MCF 10A (cell line): ENCODE measurements around the gene POLR2I. TPM values are rescaled to one million over a fixed set of nuclear protein-coding genes. Genes with fewer than 3 reads are reported as not detected.

Source experiments
- Bru-seq: library from RNA; stranded (reverse); fragments of 400-500 nt; gene quantifications from one replicate; lab custom pipeline; 2021; lab: Mats Ljungman, UMichigan
- BruChase-seq, 2 experiments: library from RNA; stranded (reverse); fragments of 400-500 nt; gene quantifications; one replicate each; lab custom pipeline; 2021; lab: Mats Ljungman, UMichigan
- BruUV-seq: library from RNA; stranded (reverse); fragments of 400-500 nt; replicated peaks from 2 replicates; lab custom pipeline; 2021; lab: Mats Ljungman, UMichigan
- CTCF ChIA-PET: fragments of 300-600 bp; sonication (Branson Sonifier 250); formaldehyde crosslinking; extraction: SDS; loops from one replicate; lab custom pipeline; 2021; ENCODE audit warnings: antibody characterized with exemption, inconsistent platforms; lab: Yijun Ruan, JAX
- POLR2A ChIA-PET: fragments of 300-600, 350-650 bp; sonication (Branson Sonifier 250); formaldehyde crosslinking; extraction: SDS; loops from one replicate; lab custom pipeline; 2020; ENCODE audit warnings: antibody characterized with exemption, inconsistent platforms; lab: Yijun Ruan, JAX
- DNase-seq: peaks from one replicate; pipeline ENCODE4 v3.0.0-alpha.2; 2018; ENCODE audit not compliant: unreplicated experiment
- H3K27ac Mint-ChIP-seq: one replicate; pipeline ENCODE4 v1.8.0; 2022; ENCODE audit warnings: mild to moderate bottlenecking, low read depth, mixed read lengths; ENCODE audit not compliant: unreplicated experiment
- H3K27me3 Mint-ChIP-seq: one replicate; pipeline ENCODE4 v1.8.0; 2022; ENCODE audit warnings: mixed read lengths; ENCODE audit not compliant: insufficient read depth, unreplicated experiment
- H3K36me3 Mint-ChIP-seq: one replicate; pipeline ENCODE4 v1.8.0; 2022; ENCODE audit warnings: mild to moderate bottlenecking, moderate library complexity, mixed read lengths; ENCODE audit not compliant: insufficient read depth, unreplicated experiment
- H3K4me1 Mint-ChIP-seq: one replicate; pipeline ENCODE4 v1.8.0; 2022; ENCODE audit warnings: mixed read lengths; ENCODE audit not compliant: insufficient read depth, unreplicated experiment
- H3K4me3 Mint-ChIP-seq: one replicate; pipeline ENCODE4 v1.8.0; 2022; ENCODE audit warnings: mild to moderate bottlenecking, moderate library complexity, mixed read lengths; ENCODE audit not compliant: unreplicated experiment
- H3K9me3 Mint-ChIP-seq: one replicate; pipeline ENCODE4 v1.8.0; 2022; ENCODE audit warnings: mixed read lengths; ENCODE audit not compliant: unreplicated experiment
- intact Hi-C: fragments of 100-400 bp; cut with micrococcal nuclease; formaldehyde crosslinking; loops from 2 replicates; pipeline ENCODE4 v1.14.1; 2022
- long read RNA-seq: library from polyadenylated mRNA; stranded (forward); transcript quantifications from one replicate; pipeline ENCODE4 v2.0.0, GENCODE V29; 2022
- total RNA-seq: library from RNA; stranded (reverse); gene quantifications from 2 replicates; pipeline ENCODE4 v1.2.3, GENCODE V29; 2022
- TF ChIP-seq, protein P1 (sequence below): fragments of 200-600 bp; IDR thresholded peaks from one replicate; pipeline ENCODE4 v1.8.0; 2022; ENCODE audit warnings: antibody characterized with exemption, mild to moderate bottlenecking; ENCODE audit not compliant: unreplicated experiment

POLR2I gene
- total RNA-seq (112 and 126 TPM in 2 replicates), Bru-seq, nascent RNA (percentile 76 among the genes with signal in this experiment), BruChase-seq, experiment 1, labeled RNA remaining after a 6-hour chase (percentile 79 among the genes with signal in this experiment), BruChase-seq, experiment 2, labeled RNA remaining after a 2-hour chase (percentile 65 among the genes with signal in this experiment)
- long read RNA-seq, transcript POLR2I-201 (6 exons, 913 nt) = major isoform, 128 of 135 reads
- long read RNA-seq, partial matches to known transcripts = 1 of 135 reads
- long read RNA-seq, other reads (novel, unspliced or antisense) = 1 of 135 reads

DNA sequence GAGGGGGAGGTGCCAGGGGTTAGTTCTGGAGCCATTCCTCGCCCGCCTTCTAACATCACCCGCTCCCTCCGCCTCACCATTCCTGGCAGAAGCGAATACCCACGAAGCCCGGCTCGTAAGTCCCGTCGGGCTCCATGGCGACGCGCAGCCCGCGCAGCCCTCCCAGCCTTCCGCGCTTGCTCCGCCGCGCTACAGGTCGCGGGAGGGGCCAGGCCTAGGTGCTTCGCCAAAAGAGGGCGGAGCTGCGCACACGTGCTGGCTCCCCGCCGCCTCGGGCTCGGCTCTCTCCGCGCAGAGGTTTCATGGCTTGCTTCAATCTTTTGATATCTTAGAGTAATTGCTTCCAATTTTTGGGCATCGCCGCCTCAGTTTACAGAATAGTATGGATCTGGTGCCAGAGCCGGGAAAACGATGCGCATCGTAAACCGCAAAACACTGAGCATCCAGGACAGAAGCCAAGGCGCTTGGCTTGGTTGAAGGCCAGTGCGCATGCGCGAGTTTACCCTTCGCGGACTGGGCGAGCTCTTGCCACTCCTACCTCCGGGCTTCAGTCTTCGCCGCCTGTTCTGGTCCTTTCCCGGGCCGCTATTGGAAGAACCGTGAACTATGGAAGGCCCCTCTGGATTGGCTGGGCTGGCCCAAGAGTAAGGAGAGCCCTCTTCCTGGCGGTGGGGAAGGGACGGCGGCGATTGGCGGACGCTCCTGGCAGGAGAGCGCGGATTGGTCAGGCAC is at the start of gene POLR2I:
Gene POLR2I, minus strand, starts transcription at position 155 of the 732 bp plus-strand sequence. Its CDS starts 19 bp downstream, at position 136.
- Mint-ChIP-seq H3K36me3 (peaks cover 77% of the 10 kb centered on the region), H3K9me3 (no peaks in the 10 kb centered on the region), H3K4me1 (peaks cover 17% of the 10 kb centered on the region), H3K4me3 (peak within 1 kb of the TSS; percentile 91), H3K27me3 (no peaks in the 10 kb centered on the region), H3K27ac (peak within 1 kb of the TSS; percentile 94)
- POLR2A ChIA-PET = interaction anchor here (0.6 to 3.7 kb wide), 25 partner anchors 8 to 1888 kb away, joined by 3 to 32 read pairs (median 4); partner anchors contain the start of genes ALKBH6, CAPNS1, NFKBID and PSENEN
- BruUV-seq = no TSS peak
- intact Hi-C loops = loop anchor here (1.0 to 10.0 kb wide), 3 partner anchors 22 to 230 kb away; no protein-coding TSS in a partner anchor
- CTCF ChIA-PET = interaction anchor here (0.7 to 4.3 kb wide), 8 partner anchors 13 to 1758 kb away, joined by 3 to 27 read pairs (median 4); no protein-coding TSS in a partner anchor
- TF ChIP-seq, protein P1, sequence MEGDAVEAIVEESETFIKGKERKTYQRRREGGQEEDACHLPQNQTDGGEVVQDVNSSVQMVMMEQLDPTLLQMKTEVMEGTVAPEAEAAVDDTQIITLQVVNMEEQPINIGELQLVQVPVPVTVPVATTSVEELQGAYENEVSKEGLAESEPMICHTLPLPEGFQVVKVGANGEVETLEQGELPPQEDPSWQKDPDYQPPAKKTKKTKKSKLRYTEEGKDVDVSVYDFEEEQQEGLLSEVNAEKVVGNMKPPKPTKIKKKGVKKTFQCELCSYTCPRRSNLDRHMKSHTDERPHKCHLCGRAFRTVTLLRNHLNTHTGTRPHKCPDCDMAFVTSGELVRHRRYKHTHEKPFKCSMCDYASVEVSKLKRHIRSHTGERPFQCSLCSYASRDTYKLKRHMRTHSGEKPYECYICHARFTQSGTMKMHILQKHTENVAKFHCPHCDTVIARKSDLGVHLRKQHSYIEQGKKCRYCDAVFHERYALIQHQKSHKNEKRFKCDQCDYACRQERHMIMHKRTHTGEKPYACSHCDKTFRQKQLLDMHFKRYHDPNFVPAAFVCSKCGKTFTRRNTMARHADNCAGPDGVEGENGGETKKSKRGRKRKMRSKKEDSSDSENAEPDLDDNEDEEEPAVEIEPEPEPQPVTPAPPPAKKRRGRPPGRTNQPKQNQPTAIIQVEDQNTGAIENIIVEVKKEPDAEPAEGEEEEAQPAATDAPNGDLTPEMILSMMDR = no peak
- peak; percentile 100 for DNase-seq

DNA sequence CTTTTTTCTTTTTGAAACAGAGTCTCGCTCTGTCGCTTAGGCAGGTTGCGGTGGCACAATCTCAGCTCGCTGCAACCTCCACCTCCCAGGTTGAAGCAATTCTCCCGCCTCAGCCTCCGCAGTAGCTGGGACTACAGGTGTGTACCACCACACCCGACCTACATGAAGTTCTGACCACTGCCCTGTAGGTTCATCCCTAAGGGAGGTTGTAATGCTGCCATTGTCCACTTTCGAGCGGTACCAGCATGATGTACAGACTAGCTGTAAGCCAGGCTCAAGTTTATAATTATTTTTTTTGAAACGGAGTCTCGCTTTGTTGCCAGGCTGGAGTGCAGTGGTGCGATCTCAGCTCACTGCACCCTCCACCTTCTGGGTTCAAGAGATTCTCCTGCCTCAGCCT is 49.1 kb upstream of the POLR2I start:
- H3K9me3 Mint-ChIP-seq = no peaks in the 10 kb centered on the region
- no peak overlapping the region for H3K27ac Mint-ChIP-seq
- no TSS peak for BruUV-seq
- no peak overlapping the region for H3K4me3 Mint-ChIP-seq
- CTCF ChIA-PET = interaction anchor here (3.6 kb wide), 1 partner anchor 36 kb away, joined by 26 read pairs; no protein-coding TSS in a partner anchor
- intact Hi-C loops = no loop called here
- H3K36me3 Mint-ChIP-seq = no peaks in the 10 kb centered on the region
- no peaks in the 10 kb centered on the region for H3K4me1 Mint-ChIP-seq
- no peak for DNase-seq
- POLR2A ChIA-PET = no interaction called here
- H3K27me3 Mint-ChIP-seq = no peaks in the 10 kb centered on the region
- TF ChIP-seq, protein P1 = no peak

DNA sequence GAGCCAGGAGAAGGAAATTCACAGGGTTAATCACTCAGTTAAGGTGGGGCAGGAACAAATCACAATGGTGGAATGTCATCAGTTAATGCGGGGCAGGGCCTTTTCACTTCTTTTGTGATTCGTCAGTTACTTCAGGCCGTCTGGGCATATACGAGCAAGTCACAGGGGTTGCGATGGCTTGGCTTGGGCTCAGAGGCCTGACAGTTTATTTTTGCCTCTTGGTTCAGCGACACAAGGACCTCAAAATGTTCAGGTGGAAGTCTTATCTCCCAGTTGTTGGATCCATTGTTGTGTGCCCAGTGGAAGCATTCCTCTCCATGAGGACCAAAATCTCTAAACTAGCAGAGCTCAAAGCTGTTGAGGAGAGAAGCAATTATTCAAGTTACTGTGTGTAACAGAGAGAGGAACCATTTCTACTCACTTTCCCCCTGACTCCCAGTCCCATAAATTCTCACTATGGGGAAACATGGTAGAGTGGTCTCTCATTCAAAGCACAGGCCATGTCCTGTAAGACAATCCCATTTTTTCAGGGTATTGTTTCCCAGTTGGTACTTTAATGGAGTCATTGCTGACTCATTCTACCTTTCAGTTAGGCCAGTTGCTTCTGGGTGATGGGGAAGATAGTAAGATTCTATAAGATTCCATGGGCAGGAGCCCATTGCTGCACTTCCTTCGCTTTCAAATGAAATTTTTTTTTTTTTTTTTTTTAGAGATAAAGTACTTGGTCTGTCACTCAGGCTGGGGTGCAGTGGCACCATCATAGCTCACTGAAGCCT is 46.3 kb upstream of the POLR2I start:
- no peak overlapping the region for H3K4me3 Mint-ChIP-seq
- no peak overlapping the region for H3K27ac Mint-ChIP-seq
- intact Hi-C loops = no loop called here
- ChIA-PET CTCF (interaction anchor here (1.0 kb wide), 1 partner anchor 9 kb away, joined by 3 read pairs; no protein-coding TSS in a partner anchor), POLR2A (interaction anchor here (1.0 kb wide), 1 partner anchor 21 kb away, joined by 3 read pairs; no protein-coding TSS in a partner anchor)
- no peaks in the 10 kb centered on the region for H3K27me3 Mint-ChIP-seq
- H3K9me3 Mint-ChIP-seq = no peaks in the 10 kb centered on the region
- H3K36me3 Mint-ChIP-seq = peaks cover 6% of the 10 kb centered on the region
- no peaks in the 10 kb centered on the region for H3K4me1 Mint-ChIP-seq
- no peak for DNase-seq
- TF ChIP-seq, protein P1 = no peak
- no TSS peak for BruUV-seq
